Activated naive CD4-positive, alpha-beta T cell treated with anti-CD3 and anti-CD28 coated beads, Interleukin-2, amount 50 U/mL, for 72 hours (primary cell): Measurements from ENCODE around the gene SLC24A5. TPM values are rescaled to one million over a fixed set of nuclear protein-coding genes. Genes with fewer than 3 reads are reported as not detected.

Experiments used
- ATAC-seq, 2 donors: fragments of 150-1000 bp; cut with Tn5 transposase; 2 replicates each; pipeline ENCODE4 v1.10.0; 2021; ENCODE audit warnings: mild to moderate bottlenecking in 2 of 2, moderate library complexity in 2 of 2
- DNase-seq, 2 donors: peaks; one replicate each; pipeline ENCODE4 v3.0.0; 2021 to 2022; ENCODE audit warnings: low spot score in 2 of 2
- H3K27ac Mint-ChIP-seq, 2 donors: one replicate each; pipeline ENCODE4 v1.8.0; 2022; ENCODE audit warnings: mild to moderate bottlenecking in 2 of 2, mixed read lengths in 2 of 2
- H3K36me3 Mint-ChIP-seq, 2 donors: one replicate each; pipeline ENCODE4 v1.8.0; 2022; ENCODE audit warnings: mixed read lengths in 2 of 2
- H3K9me3 Mint-ChIP-seq, 2 donors: one replicate each; pipeline ENCODE4 v1.8.0; 2022; ENCODE audit warnings: mixed read lengths in 2 of 2
- total RNA-seq, 2 donors: library from RNA; stranded (reverse); gene quantifications; one replicate each; pipeline ENCODE4 v1.2.3, GENCODE V29; 2022

SLC24A5 gene
- total RNA-seq, 2 donors from 2014 or later = not detected

DNA sequence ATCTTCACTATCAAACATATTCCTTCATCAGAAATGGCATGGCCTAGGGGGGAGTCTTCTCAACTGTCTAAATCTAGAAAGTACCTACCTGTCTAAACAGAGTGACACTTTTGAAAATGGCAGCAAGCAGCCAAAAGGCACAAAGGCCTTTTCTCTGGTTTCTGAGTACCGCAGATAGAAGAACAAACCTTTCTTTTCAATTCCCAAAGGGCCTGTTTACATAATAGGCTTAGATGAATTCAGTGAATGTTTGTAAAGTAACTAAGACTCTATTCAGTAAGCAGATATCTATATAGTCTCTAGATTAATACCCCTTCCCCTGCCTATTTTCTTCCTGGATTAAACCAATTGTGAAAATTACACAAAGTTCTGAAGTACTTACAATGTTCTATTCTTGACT lies 50.2 kb downstream of the SLC24A5 start:
- ATAC-seq = no peak
- Mint-ChIP-seq H3K27ac (no peak overlapping the region), H3K36me3 (peaks cover 10 to 19% of the 10 kb centered on the region in 2 donors), H3K9me3 (peaks cover 0 to 4% of the 10 kb centered on the region in 2 donors)
- DNase-seq = no peak

GRCh38 chr15:48175126-48175525 lies 54.3 kb downstream of the SLC24A5 start:
- H3K9me3 Mint-ChIP-seq = peaks cover 0 to 4% of the 10 kb centered on the region in 2 donors
- DNase-seq (no peak), ATAC-seq (no peak)
- peaks cover 14 to 17% of the 10 kb centered on the region in 2 donors for H3K36me3 Mint-ChIP-seq
- no peak overlapping the region for H3K27ac Mint-ChIP-seq

GRCh38 chr15:48176112-48176511 lies 55.3 kb downstream of the SLC24A5 start:
- DNase-seq (no peak), ATAC-seq (no peak)
- H3K36me3 Mint-ChIP-seq = peaks cover 14 to 17% of the 10 kb centered on the region in 2 donors
- H3K9me3 Mint-ChIP-seq = peaks cover 0 to 4% of the 10 kb centered on the region in 2 donors
- no peak overlapping the region for H3K27ac Mint-ChIP-seq

- Mint-ChIP-seq H3K36me3 (peaks cover 14 to 17% of the 10 kb centered on the region in 2 donors), H3K27ac (peak overlapping the region; percentile 95 to 99), H3K9me3 (peaks cover 0 to under 1% of the 10 kb centered on the region in 2 donors)
- ATAC-seq (no peak), DNase-seq (no peak)
Measured at GRCh38 chr15:48176957-48177356, 56.2 kb downstream of the SLC24A5 start.

DNA sequence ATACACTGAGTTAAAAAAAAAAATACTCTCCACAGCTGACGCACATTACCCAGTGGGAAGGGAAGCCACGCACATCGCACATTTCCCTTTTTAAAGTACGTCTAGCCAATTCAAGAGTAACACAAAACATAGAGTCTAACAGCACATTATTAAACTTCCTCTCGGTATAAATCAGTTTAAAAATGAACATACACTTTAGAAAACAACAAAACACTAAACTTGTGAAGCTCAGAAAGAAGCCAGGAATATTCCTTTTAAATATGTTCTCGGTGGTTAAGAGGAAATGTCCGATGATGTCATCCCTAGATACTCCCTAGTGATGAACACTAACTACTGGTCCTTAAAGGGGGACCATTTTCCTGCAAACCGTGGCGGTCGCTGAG lies 56.6 kb downstream of the SLC24A5 start:
- peaks cover 14 to 17% of the 10 kb centered on the region in 2 donors for H3K36me3 Mint-ChIP-seq
- ATAC-seq = peak; percentile 76 to 80
- H3K27ac Mint-ChIP-seq = peak overlapping the region; percentile 95 to 99
- no peaks in the 10 kb centered on the region for H3K9me3 Mint-ChIP-seq
- DNase-seq = no peak

DNA sequence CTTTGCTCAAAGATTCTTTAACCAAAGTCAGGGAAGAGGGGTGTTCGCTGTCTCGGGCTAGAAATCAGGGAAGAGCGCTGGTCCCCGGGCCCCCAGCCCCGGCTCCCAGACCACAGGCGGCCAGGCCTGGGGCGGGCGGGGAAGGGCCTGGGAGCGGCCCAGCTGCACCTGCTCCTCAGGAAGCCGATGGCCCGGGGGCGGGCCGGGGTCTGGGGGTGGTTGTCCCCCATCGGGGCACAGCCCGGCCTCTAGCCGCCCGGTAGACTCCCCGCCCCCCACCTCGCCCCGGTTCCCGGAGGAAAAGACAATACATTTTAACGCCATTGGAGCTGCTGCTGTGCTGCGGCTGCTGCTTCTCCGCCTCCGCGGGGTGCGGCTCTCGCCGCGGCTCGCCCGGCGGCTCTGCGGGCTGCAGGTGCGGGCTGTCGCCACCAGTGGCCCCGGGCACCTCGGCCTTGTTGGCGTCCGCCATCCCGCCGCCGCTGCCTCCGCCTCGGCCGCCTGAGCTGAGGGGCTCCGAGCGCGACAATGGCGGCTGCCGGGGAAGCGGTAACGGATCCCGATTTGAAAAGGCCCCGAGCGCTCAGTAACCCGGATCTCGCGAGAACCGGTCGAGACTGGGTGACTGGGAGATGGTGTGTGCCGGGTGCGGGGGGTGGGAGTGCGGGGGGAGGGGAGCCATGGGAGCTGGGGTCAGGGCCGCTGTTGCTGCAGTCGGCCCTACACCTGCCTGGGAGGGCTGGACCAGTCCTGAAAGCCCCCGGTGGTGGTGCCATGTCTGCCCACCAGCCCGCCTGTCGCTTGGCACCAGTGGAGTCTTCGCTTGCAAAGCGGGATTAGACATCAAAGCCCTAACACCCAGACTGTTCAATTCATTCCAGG lies 57.2 kb downstream of the SLC24A5 start, which contains the start of gene MYEF2:
Gene MYEF2, minus strand, starts transcription at position 530 of the 882 bp plus-strand sequence. Its CDS starts 58 bp downstream, at position 472.
- H3K27ac Mint-ChIP-seq = peak within 1 kb of the TSS; percentile 95 to 99
- DNase-seq (peak; percentile 70 to 77), ATAC-seq (peak; percentile 82)

GRCh38 chr15:48178648-48178931 lies 57.8 kb downstream of the SLC24A5 start:
- Mint-ChIP-seq H3K27ac (no peak overlapping the region), H3K36me3 (peaks cover 14 to 17% of the 10 kb centered on the region in 2 donors)

More for the DNA sequence above, 57.2 kb downstream of the SLC24A5 start, which contains the start of gene MYEF2:
- Mint-ChIP-seq H3K36me3 (peaks cover 14 to 17% of the 10 kb centered on the region in 2 donors), H3K9me3 (no peaks in the 10 kb centered on the region)

DNA sequence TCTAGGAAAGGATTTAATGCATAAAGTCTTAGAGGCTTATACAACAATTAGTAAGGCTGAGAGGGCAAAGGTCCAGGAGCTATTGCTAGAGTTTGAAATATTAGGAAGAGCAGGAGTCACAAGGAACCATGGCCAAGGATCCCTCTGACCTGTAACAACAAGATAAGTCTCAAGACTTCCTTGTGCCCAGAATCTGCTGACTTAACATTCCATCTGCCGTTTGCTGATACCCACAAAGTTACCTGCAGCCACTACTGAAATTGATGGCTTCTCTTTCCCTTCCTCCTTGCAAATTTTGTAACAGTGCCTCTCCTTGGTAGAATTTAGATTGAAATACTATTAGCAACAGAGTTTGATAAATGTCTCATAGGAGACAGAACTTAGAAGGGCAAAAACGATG lies 62.0 kb downstream of the SLC24A5 start:
- Mint-ChIP-seq H3K36me3 (no peaks in the 10 kb centered on the region), H3K9me3 (peaks cover 0 to 3% of the 10 kb centered on the region in 2 donors), H3K27ac (no peak overlapping the region)
- ATAC-seq = no peak
- no peak for DNase-seq

More at GRCh38 chr15:48178648-48178931, 57.8 kb downstream of the SLC24A5 start:
- no peak for ATAC-seq
- no peaks in the 10 kb centered on the region for H3K9me3 Mint-ChIP-seq
- DNase-seq = no peak

DNA sequence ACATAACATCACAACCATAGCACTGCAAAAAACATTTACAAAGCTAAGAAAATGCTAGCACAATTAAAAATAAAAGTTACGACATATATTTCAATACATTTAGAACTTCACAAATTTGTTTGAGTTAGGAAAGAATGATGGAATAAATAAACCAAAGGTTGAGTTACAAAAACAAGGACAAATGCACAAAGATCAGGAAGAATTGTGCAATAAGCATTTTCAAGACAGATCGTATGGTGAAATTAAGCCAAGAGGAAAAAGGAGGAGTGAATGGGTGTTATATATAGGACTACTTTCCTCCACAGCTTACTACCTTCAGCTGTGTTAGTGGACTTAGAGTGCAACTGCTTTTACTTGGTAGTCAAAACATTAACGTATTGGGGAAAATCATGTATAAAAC lies 64.7 kb downstream of the SLC24A5 start:
- Mint-ChIP-seq H3K27ac (no peak overlapping the region), H3K9me3 (peaks cover 0 to 3% of the 10 kb centered on the region in 2 donors), H3K36me3 (no peaks in the 10 kb centered on the region)
- ATAC-seq (no peak), DNase-seq (no peak)

DNA sequence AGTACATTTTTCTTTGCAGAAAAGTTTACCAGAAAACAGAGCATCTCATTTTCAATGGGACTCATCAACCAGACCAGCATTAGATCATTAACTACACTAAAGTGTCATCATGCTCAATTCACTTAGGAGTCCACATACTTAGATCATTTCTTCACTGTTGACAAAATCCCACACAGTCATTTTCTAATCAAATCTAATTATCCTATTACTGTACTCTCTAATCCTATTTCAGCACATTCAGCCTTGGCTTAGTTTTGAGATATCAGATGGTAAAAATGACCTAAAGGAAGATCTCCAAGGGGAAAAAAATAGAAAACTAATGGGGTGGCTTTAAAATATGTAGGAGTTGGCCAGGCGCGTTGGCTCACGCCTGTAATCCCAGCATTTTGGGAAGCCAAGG lies 65.5 kb downstream of the SLC24A5 start:
- Mint-ChIP-seq H3K27ac (no peak overlapping the region), H3K36me3 (peaks cover 2 to 5% of the 10 kb centered on the region in 2 donors), H3K9me3 (peaks cover 3 to 5% of the 10 kb centered on the region in 2 donors)
- no peak for DNase-seq
- ATAC-seq = no peak

GRCh38 chr15:48190932-48191573 lies 70.3 kb downstream of the SLC24A5 start:
- Mint-ChIP-seq H3K36me3 (peaks cover 8 to 9% of the 10 kb centered on the region in 2 donors), H3K27ac (no peak overlapping the region), H3K9me3 (peaks cover 9% of the 10 kb centered on the region in 2 donors)
- DNase-seq = peak in 1 of 2 donors; percentile 54
- ATAC-seq = no peak

DNA sequence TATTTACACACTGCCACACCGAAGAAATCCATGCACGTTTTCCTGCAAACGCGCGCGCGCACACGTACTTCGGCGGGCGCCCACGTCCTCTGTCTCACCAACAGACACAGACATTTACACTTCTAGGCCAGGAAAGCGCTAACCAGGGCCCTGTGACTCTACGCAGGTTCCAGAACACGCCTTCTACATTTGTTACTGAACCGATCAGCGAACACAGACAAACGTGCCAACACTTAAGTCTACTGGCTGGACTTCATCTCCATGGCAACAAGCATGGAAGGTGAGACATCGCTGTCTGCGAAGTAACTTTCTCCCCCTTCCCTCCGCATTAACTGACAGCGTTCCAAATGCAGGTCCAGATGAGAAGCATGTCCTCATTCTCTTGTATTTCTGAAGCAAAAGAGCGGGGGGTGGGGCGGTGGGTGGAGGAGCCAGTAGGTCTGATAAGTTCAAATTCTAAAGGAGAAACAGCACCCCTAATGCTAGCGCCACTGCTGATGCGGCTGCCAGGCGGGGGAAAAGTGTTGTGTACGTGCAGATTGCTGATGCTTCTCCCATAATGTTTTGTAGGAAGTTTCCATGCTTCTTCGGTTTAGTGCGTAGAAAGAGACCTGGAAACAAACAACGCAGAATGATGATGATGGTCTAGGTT lies 70.9 kb downstream of the SLC24A5 start, which contains the start of gene CTXN2:
Gene CTXN2, plus strand, starts transcription at position 92 of the 652 bp plus-strand sequence. CDS start 9,636 bp downstream, outside the sequence.
- ATAC-seq (no peak), DNase-seq (no peak)
- peaks cover 8 to 9% of the 10 kb centered on the region in 2 donors for H3K36me3 Mint-ChIP-seq
- no peak within 1 kb of the TSS for H3K27ac Mint-ChIP-seq
- H3K9me3 Mint-ChIP-seq = peaks cover 9% of the 10 kb centered on the region in 2 donors

Other genes with a start within 250 kb of the SLC24A5 start
- 10 to 100 TPM; 33.0 to 46.4 TPM for gene MYEF2, start 57.3 kb downstream of the SLC24A5 start, total RNA-seq
- not detected for gene CTXN2, start 70.7 kb downstream of the SLC24A5 start, total RNA-seq
- gene SLC12A1, start 85.3 kb downstream of the SLC24A5 start, total RNA-seq = not detected
- 100 to 1,000 TPM; 314 to 423 TPM for gene DUT, start 210.4 kb downstream of the SLC24A5 start, total RNA-seq